KOPT-K1 (cell line): ENCODE measurements around the gene RNGTT.
"Not testable (repeated sequence)": the region's sequence is repeated elsewhere in the genome, so short reads cannot be mapped to it uniquely, and the experiment has no call there.

Source experiments
- H3K27ac ChIP-seq: fragments of 200-600 bp; sonication (generic); 2 replicates; pipeline ENCODE4 v1.5.1; 2016; ENCODE audit warnings: antibody characterized with exemption, mild to moderate bottlenecking, low read depth, low read length; ENCODE audit not compliant: poor library complexity, severe bottlenecking
- H3K36me3 ChIP-seq: fragments of 200-600 bp; sonication (generic); 2 replicates; pipeline ENCODE4 v1.5.1; 2017; ENCODE audit warnings: antibody characterized with exemption, mild to moderate bottlenecking, low read length, moderate library complexity; ENCODE audit not compliant: insufficient read depth
- H3K9me3 ChIP-seq: fragments of 200-600 bp; sonication (generic); 2 replicates; pipeline ENCODE4 v1.5.1; 2017; ENCODE audit warnings: antibody characterized with exemption, low read length, mild to moderate bottlenecking; ENCODE audit not compliant: insufficient read depth, poor library complexity, severe bottlenecking

The RNGTT gene

GRCh38 chr6:88908598-88909548 is 54.5 kb downstream of the RNGTT start:
- Histone ChIP-seq H3K9me3 (no peaks in the 10 kb centered on the region), H3K27ac (no peak overlapping the region), H3K36me3 (peaks cover 22% of the 10 kb centered on the region)

- not testable (repeated sequence) for H3K9me3 ChIP-seq
- peaks cover 38% of the 10 kb centered on the region for H3K36me3 ChIP-seq
Measured at GRCh38 chr6:88907148-88907547, 56.3 kb downstream of the RNGTT start.

GRCh38 chr6:88899569-88900316 is 63.7 kb downstream of the RNGTT start:
- peaks cover 9% of the 10 kb centered on the region for H3K9me3 ChIP-seq
- no peak overlapping the region for H3K27ac ChIP-seq
- peaks cover 76% of the 10 kb centered on the region for H3K36me3 ChIP-seq

More at GRCh38 chr6:88907148-88907547, 56.3 kb downstream of the RNGTT start:
- H3K27ac ChIP-seq = not testable (repeated sequence)

GRCh38 chr6:88895911-88896310 is 67.5 kb downstream of the RNGTT start:
- Histone ChIP-seq H3K9me3 (peaks cover 9% of the 10 kb centered on the region), H3K36me3 (peaks cover 45% of the 10 kb centered on the region), H3K27ac (no peak overlapping the region)

- Histone ChIP-seq H3K36me3 (peaks cover 52% of the 10 kb centered on the region), H3K9me3 (peaks cover 2% of the 10 kb centered on the region), H3K27ac (no peak overlapping the region)
Measured at GRCh38 chr6:88890860-88891845, 72.3 kb downstream of the RNGTT start.

- Histone ChIP-seq H3K9me3 (peaks cover 9% of the 10 kb centered on the region), H3K36me3 (peaks cover 52% of the 10 kb centered on the region), H3K27ac (no peak overlapping the region)
Measured at GRCh38 chr6:88890394-88890793, 73.0 kb downstream of the RNGTT start.

GRCh38 chr6:88884361-88884760 is 79.1 kb downstream of the RNGTT start:
- H3K36me3 ChIP-seq = peaks cover 61% of the 10 kb centered on the region
- H3K27ac ChIP-seq = no peak overlapping the region

GRCh38 chr6:88882536-88882935 is 80.9 kb downstream of the RNGTT start:
- Histone ChIP-seq H3K36me3 (peaks cover 52% of the 10 kb centered on the region), H3K9me3 (peaks cover 9% of the 10 kb centered on the region), H3K27ac (no peak overlapping the region)

More at GRCh38 chr6:88884361-88884760, 79.1 kb downstream of the RNGTT start:
- peaks cover 9% of the 10 kb centered on the region for H3K9me3 ChIP-seq

GRCh38 chr6:88881451-88881850 is 82.0 kb downstream of the RNGTT start:
- peaks cover 42% of the 10 kb centered on the region for H3K36me3 ChIP-seq
- no peak overlapping the region for H3K27ac ChIP-seq
- H3K9me3 ChIP-seq = peaks cover 9% of the 10 kb centered on the region

- H3K27ac ChIP-seq = no peak overlapping the region
- peaks cover 28% of the 10 kb centered on the region for H3K36me3 ChIP-seq
- H3K9me3 ChIP-seq = no peaks in the 10 kb centered on the region
Measured at GRCh38 chr6:88880021-88880420, 83.4 kb downstream of the RNGTT start.

- Histone ChIP-seq H3K27ac (no peak overlapping the region), H3K9me3 (no peaks in the 10 kb centered on the region), H3K36me3 (peaks cover 15% of the 10 kb centered on the region)
Measured at GRCh38 chr6:88877893-88878292, 85.5 kb downstream of the RNGTT start.

- Histone ChIP-seq H3K27ac (no peak overlapping the region), H3K36me3 (peaks cover 21% of the 10 kb centered on the region), H3K9me3 (no peaks in the 10 kb centered on the region)
Measured at GRCh38 chr6:88872962-88873361, 90.5 kb downstream of the RNGTT start.

GRCh38 chr6:88871498-88871897 is 91.9 kb downstream of the RNGTT start:
- Histone ChIP-seq H3K9me3 (no peaks in the 10 kb centered on the region), H3K36me3 (peaks cover 16% of the 10 kb centered on the region), H3K27ac (no peak overlapping the region)

- H3K9me3 ChIP-seq = no peaks in the 10 kb centered on the region
- no peak overlapping the region for H3K27ac ChIP-seq
- H3K36me3 ChIP-seq = peaks cover 16% of the 10 kb centered on the region
Measured at GRCh38 chr6:88870717-88871330, 92.6 kb downstream of the RNGTT start.
